GM18861 (cell line): ENCODE data around the gene MET.
A peak's percentile ranks its signal among the peaks of the same experiment; 100 is the strongest.

Source experiments
- ATAC-seq: cut with Tn5 transposase; IDR thresholded peaks from one replicate; pipeline ENCODE4 v1.9.1; 2021; ENCODE audit not compliant: unreplicated experiment

The MET gene

DNA sequence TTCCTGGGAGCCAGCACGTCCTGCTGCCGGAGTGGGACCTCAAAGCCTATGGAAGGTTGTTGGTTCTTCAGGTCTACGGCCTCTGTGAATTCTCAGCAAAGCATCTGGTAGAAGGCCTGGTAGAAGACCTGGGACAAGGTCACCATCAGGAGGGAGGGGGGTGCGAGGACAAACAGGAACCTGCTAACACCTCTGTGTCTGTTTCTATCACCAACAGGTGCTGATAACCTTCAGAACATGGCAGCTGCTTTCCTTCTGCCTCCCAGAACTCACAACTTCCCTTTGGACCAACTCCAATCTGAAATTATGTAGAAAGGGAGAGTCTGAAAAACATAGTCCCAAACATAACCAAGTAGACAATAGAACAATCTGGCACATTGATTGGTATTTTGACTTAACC lies 8.3 kb upstream of the MET start:
- ATAC-seq = no peak

DNA sequence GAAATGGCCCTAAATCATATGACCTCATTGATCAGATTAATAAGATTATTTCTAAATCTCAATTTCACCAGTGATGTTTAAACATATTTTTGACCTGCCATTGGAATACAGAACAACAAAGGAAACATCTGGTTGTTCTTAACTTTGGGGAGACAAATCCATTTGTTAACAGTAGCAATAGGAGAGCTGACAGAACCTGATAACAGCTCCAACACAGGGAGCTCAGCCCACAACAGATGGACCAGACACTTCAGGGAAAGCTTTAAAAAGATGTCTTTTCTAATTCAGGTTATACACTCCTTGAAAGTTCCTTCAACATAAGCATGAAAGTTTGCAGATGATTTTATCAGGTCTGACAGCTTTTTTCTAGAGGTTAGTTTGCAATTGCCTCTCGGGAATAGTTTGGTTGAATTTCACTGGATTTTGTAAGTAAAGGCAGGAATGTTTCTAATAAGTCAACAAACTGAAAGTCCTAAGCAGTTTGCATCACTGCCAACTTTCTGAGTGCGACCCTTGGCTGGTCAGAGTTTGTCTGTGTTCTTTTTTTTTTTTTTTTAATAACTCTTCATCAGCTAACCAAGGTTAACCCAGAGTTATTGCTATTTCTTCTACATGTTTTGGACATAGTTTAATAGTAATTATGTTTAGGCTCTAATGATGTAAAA lies 6.5 kb upstream of the MET start:
- ATAC-seq = no peak

DNA sequence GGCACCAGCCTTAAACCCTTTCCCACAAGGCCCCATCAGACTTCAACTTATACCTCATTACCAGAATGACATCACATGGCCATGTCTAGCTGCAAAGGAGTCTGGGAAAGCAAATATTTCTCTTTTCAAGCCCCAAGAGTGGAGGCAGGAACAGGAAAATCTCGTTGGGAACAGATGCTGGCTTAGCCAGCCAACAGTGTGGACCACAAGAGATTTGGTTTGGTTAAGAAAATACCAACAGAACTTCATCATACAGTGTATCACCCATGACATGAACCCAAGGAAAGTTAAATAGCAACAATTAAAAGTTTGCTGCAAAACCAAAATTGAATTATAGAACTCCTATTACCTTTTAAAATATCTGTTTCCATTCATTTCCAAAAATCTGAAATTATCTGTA lies 2.2 kb upstream of the MET start:
- no peak for ATAC-seq

DNA sequence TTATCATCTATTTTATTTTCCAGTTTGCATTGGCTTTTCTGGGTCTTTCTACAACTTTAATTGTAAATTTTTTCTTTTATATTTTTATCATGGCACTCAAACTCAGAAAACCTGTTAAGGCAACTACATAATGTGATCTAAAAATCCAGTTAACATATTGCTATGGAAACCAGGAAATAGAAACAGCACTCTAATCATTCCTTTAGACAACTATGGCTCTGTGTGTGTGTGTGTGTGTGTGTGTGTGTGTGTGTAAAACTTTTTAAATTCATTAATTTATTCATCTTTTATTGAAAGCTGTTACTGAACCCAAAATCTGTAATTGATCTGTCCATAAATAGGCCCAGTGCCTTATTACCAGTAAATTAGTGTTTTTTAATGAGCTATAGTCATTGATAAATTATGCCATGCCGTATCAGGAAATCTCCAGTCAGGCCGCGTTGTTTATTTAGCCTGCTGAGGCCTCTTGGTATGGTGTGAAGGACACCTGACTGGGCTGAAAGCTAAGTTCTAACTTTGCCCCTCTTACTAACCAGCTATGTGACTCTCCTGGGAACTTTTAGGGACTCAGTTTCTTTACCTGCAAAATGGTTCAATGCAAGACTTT lies 1.5 kb upstream of the MET start:
- no peak for ATAC-seq

DNA sequence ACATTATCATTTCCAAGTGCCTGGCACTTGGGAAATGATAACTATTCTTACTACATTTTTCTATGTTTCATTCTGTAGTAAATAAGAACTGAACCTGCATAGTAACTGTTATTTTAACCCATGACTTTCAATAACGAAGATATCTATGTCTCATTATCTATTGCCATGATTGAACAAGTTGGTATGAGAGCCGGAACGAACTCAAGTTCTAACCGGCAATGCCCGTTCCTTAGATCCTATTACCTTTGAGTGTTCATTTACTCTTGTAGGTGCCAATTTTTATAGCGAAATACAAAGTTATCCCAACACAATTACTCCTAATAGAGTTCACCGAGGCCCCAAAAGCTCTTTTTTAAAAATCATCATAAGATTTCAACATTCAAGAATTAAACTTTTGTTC lies 885 bp upstream of the MET start:
- no peak for ATAC-seq

DNA sequence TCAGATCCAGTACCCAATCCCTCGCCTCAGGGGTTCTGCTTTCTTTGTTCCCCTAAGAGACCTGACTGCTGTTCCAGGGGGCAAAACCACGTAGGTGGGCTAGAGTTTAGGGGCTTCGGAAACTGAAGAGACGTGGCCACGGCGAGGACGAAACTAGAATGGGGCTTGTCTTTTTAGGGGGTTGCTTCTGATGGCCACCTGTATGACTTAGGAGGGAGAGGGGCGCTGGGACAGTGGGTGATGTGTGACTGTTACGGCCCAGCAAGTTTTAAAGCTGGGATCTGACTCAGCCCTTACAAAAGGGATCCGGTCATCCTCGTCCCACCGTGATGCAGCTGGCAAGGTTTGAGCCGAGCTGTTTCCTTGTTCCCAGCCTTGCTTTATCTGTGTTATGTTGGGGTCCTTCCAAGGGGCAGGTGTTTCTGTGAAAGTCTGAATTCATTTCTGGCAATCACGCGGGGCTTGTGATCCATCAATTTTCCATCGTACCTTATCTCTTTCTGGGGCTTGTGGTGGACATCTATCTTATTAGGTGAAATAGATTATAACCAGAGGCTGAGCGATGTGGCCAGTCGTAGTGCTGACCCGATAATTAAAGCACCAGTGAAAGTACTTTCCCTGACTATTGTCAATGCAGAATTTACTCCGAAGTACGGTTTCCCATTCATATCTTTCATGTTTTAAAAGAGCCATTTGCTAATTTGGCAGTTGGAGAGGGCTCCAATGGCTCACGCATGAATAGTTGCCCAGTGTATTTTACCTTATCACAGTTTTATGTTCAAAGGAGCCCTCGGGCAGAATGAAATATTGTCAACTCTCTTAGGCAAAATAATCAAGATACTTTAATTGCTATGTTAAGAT lies 830 bp downstream of the MET start:
- ATAC-seq = no peak

DNA sequence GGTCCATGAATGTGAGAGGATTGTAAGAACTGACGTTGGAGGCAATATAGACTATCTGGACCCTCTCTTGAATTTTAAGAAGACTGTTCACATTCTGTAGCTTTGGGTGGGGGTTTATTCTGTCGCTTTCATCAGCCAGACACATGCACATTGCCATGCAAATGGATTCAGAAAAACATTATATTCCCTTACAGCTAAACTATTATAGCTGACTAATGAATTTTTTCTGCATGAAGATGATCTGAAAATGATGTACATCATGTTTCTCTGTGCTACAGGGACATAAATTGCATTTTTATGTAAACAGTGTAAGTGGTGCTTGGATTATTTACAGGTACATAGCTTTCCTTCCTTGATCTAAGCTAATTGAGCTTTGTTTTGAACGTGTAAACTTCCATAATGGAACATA lies 1.5 kb downstream of the MET start:
- ATAC-seq = no peak

DNA sequence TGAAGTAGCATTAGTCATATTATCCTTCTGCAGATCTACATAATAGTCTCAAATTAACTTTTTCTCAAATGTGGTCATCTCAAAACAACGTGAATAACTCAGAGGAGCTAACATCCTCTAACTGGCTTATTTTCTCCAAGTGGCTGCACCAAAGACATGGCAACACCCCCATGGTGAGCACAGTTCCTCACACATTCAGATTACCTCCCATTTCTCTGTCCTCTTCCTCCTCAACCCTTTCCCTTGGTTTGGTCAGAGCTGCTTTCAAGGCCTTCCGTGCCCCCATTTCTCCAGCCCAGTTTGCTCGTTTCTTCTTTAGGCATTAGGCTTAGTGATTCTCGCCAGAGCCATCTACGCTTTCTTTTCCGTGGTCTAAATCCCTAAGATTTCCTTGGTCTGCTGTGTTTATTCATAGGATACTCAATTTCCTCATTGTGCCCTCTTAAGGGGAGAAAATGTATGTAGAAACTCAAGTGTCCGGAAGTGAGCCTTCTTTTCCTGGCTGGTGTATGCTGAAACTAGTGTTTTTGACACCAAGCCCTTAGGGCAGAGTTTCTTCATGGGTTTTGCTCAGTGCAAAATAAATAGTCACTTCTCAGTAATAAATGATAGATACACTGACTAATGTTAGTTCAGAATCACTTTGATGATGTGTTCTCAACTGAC lies 2.6 kb downstream of the MET start:
- ATAC-seq = no peak

DNA sequence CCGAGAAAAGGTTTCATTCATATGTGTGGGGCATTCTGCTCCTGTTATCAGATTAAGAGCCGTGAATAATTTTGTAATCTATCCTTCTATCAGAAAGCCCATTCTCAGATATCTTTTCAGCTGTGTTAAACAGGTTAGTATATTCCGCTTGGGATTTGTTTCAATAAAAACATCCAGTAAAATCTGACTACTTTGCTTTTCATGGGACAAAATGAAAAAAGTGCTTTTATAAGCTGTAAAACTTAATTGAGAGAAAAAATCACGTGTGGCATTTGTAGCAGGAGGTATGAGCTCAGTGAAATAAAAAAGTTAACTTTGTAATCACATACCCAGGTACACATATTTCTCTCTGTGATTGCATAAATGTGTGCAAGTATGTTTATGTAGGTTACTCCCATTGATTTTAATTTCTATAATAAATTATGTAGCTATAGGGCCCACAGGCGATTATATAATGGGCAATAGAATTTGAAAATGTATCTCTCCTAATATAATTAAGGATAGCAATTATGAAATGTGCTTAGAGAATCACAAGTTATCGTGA lies 3.9 kb downstream of the MET start:
- no peak for ATAC-seq

DNA sequence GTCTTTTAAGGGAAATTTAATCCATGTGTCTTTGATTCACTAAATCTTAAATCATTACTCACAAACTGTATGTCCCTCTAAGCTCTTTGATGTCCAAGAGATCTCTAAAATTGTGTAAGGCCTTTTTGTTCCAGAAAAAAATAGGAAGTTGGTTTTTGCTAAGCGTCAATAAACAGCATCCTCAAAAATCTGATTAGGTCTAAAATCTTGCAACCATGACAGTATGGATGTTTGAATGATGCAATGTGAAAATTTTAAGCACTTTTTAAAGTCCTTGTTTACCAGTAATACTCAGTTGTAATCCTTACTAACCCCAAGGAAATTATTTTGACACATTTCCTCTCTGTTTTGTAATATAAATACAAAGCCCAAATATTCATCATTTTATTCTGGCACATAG lies 6.8 kb downstream of the MET start:
- ATAC-seq = no peak

DNA sequence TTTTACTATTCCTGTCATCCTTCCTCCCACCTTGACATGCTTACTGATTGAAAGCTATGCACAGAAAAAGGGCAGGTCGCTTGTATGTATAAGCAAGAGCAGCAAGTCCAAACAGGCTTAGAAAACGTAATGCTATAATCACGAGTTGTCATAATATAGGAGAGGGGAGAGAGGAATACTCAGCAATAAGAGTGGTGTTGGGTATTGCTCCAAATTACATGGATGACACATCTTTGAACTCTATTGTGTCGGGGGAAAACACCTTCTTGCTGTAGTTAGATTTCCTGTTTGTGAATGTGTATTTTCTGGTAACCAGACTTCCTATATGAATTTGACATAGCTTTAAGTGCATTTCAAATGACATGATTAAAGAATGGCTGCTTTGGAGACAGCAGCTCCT lies 7.5 kb downstream of the MET start:
- ATAC-seq = peak; percentile 44

DNA sequence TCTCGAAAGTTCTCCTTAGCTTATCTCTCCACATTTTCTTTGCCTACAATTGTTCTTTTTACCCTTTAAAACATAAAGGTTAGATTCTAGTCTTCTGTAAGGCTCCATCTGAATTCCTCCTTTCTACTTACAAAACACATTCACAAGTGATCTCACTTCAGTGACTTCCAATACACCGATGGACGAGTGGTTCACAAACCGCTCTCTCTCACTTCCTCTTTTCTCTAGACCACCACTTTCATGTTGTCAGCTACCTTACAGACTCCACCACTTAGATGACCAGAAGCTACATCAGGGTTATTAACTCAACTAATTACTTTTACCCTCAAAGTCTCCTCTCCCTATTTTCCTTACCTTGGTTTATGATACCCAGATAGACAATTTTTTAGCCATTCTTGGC lies 11.8 kb downstream of the MET start:
- peak; percentile 100 for ATAC-seq

DNA sequence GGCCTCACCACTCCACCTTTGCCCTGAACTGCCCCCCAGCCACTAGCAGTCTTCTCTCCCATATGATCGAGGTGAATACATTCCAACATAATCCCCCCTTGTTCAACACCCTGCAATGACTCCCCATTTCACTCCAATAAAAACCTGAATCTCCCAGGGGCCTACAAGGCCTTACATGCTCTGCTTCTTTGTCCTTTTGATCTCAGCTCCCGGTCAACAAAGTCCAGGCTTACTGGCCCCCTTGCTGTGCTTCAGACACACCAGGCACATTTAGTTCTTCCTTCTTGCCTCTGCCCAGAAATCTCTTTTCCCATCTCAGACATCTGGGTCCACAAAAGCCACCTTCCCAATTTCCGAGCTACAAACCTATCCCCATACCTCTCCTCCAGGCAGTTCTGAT lies 14.0 kb downstream of the MET start:
- ATAC-seq = no peak

DNA sequence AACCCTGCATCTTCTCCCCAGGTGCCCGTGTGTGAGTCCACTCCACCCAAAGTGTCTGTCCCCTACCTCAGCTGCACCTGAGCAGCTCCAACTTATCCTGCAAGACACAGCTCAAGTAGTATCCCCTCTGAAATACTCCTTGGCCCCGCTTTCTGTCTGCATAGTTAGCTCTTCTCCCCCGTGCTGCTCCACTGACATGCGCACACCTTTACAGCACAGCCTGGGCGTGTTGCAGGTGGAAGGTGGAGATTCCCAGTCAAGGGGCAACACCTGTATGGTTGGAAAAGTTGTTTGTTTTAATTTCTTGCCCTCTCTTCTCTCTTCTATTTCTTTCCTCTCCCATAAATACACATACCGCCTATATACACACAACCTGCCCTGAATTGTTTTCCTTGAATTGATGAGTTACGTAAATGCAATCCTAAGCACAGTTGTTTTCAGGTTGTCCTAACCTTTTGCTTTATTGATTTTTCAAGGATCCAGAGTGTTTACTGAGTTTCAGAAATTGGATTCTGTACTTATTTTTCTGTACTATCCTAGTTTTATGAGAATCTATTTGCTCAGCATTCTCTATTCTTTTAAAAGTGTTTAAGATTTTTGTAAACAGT lies 14.9 kb downstream of the MET start:
- ATAC-seq = no peak

DNA sequence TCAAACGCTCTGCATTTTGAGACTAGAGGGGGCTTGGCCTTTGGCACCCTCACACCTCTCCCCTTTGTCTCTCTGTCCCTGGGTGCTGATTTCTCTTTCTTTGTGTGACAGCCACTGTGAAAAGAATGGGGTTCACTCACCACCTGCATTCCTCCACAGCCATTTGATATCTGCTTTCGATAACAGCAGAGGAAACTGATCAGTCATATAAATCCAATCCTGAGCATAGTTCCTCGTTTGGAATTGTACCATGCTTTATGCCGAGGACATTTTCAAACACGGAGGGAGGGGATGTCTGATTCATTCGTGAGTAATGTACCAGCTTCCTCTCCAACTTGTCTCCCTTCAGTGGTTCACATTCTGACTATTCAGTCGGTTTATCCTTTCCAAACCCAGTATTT lies 15.8 kb downstream of the MET start:
- no peak for ATAC-seq

DNA sequence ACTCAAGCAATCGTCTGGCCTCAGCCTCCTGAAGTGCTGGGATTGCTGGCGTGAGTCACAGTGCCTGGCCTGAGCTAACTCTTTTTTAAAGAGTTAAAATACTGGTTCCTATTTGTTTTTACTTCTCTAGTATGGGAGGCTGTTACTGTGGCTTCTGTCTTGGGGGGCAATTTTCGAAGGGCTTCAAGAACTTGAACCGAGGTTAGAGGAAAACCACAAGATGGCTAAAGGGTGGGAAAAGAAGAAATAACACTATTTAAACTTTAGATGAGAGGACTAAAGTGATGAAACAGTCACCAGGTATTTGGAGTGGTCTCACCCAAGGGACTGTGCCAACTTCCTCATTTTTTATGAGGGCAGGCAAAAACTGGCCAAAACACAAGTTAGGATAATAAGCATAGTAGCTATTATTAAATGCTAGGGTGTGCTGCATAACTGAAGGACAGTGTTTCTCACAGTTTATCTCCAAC lies 17.8 kb downstream of the MET start:
- no peak for ATAC-seq

DNA sequence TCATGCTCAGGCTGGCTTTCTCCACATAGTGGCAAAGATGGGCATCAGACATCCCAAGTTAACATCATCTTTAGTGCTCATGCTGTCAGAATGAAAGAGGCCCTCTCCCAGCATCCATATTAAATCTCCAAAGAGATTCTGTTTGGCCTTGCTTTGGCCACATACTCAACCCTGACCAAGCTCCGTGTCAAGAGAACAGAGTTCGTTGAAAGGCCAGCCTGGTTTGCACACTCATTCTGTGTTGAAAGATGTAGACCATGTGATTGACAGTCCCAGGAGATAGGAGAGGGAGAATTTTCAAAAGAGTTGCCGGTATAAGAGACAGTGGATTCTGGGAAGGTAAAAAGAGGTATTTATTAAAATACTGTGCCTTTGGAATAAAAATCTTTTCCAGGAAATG lies 19.7 kb downstream of the MET start:
- no peak for ATAC-seq

DNA sequence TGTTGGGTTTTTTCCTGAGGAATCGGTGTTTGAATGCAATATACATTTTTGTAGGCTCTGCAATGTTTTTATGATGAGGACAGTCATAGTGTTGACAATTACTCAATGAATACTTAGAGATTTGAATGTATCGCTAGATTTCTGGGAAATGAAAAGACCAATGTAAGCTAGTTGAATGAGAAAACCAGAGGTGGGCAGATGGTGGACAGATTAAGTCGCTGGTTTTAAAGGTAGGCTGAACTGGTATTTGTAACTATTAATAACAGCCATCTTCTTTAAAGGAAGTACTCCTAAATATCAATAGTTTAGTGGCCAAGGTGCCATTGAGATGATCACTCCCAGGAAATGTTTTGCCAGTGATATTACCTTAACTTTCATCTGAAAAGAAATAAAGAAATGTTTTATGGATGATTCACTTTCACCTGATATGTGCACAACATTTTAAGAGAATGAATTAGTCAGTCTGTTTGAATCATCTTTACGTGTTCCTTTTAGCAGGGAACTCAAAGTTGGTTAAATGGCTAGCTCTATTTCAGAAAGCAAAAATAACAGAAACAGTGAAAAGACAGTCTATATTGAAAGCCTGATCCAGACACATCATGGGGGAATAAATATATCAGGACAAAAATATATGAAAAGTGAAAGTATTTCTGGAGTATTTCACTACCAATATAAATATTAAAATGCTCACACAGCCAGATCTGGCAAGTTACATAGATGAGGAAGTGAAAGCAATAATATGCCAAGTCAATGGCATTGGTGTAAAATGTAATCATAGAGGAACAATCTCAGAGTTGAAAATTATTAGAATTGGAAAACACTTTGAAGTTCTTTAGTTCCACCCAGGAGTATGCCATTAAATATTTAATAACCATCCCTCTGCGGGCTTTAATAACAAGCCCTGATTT lies 20.7 kb downstream of the MET start:
- peak; percentile 60 for ATAC-seq

DNA sequence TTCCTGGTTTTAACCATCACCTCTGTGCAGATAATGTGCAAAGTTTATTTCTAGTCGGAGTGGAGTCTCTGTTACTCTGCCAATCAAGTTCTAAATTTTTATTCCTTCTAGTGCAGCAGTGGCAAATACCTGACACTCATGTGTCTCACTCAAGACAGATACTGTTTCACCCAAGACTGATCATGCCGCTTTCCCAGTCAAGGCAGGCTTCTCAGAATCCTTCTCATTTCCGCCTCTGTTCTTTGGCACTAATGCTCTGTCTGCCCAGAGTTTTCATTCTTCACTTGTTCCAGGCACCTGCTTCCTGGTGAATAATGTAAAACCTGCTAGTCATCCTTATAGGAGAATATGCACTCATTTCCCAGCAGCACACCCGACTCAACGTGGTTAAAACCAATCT lies 24.7 kb downstream of the MET start:
- no peak for ATAC-seq

DNA sequence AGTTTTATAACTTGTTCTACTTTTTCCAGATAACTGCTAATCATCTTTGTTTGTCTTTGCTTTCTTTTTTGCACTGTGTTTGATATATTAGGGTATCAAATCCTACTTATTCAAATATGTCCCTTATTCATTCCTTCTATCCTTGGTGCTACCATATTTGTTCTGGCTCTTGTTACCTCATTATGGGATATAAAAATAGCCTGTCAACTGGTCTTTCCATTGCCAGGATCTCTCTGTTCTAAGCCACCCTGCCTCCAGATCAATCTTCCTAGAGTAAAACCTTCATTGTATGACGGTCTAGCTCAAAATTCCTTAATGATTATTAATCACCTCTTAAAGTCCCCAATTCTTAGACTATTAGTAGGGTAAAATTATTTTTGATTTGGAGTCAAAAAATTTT lies 25.2 kb downstream of the MET start:
- ATAC-seq = no peak
